ENCODE data around the gene TBC1D22B. TPM values are rescaled to one million over a fixed set of nuclear protein-coding genes. Genes with fewer than 3 reads are reported as not detected.

The TBC1D22B gene
- total and polyA plus RNA-seq, 2 of the 13 experiments (the other 11 are each of a cell fraction or from before 2014, with no cell fraction given), result 9.7 to 12.9 TPM

GRCh38 chr6:37353761-37354525 is 96.4 kb downstream of the TBC1D22B start, which contains the start of gene RNF8 (continued):
- TF ChIP-seq CSRNP2 (CRISPR knock-in tag; conservative IDR thresholded peaks at IDR 0.05; ENCODE audit: low read depth) (no peak), ZSCAN20 (CRISPR knock-in tag; IDR thresholded peaks at IDR 0.05; ENCODE audit: borderline replicate concordance) (peak; percentile 59; the same call in 1 of the 2 replicates), ELF4 (CRISPR knock-in tag; IDR thresholded peaks at IDR 0.05; ENCODE audit: borderline replicate concordance) (no peak), NFE2L2 (IDR thresholded peaks at IDR 0.05; ENCODE audit: low read length) (no peak), ZC3H4 (CRISPR knock-in tag; IDR thresholded peaks at IDR 0.05; ENCODE audit: borderline replicate concordance) (no peak), ZFP91 (CRISPR knock-in tag; IDR thresholded peaks at IDR 0.05; ENCODE audit: borderline replicate concordance) (peak; percentile 86), TCF7L2 (IDR thresholded peaks at IDR 0.05; ENCODE audit: low read depth, low read length) (no peak), ZNF414 (CRISPR knock-in tag; IDR thresholded peaks at IDR 0.05) (no peak; the same call in 1 of the 2 replicates), ZNF646 (CRISPR knock-in tag; IDR thresholded peaks at IDR 0.05) (no peak), ZNF766 (CRISPR knock-in tag; IDR thresholded peaks at IDR 0.05; ENCODE audit: borderline replicate concordance) (0 out of 2 replicates have a peak, but pooled peaks have one; percentile 75), ZNF207 (IDR thresholded peaks at IDR 0.05; ENCODE audit: borderline replicate concordance) (no peak), STAT6 (CRISPR knock-in tag; IDR thresholded peaks at IDR 0.05; ENCODE audit: borderline replicate concordance) (no peak), U2AF1 (optimal IDR thresholded peaks at IDR 0.05; ENCODE audit: low read depth, low read length) (no peak), BCL6 (CRISPR knock-in tag; IDR thresholded peaks at IDR 0.05) (no peak), MTA3 (CRISPR knock-in tag; IDR thresholded peaks at IDR 0.05) (0 out of 2 replicates have a peak, but pooled peaks have one; percentile 32)

Data from HepG2 (cell line).